ENCODE measurements around the gene LFNG. TPM values are rescaled to one million over a fixed set of nuclear protein-coding genes. Genes with fewer than 3 reads are reported as not detected.

LFNG gene
- total RNA-seq, 1 donor from 2014 or later: 58.0 TPM

GRCh38 chr7:2497500-2498336 lies 21.9 kb upstream of the LFNG start:
- Mint-ChIP-seq H3K36me3 (no peaks in the 10 kb centered on the region), H3K4me3 (peak overlapping the region; percentile 69), H3K27me3 (ENCODE audit: insufficient read depth, low read depth) (peaks cover 21% of the 10 kb centered on the region), H3K4me1 (peaks cover 64% of the 10 kb centered on the region), H3K9me3 (no peaks in the 10 kb centered on the region), H3K27ac (peak overlapping the region; percentile 94)
- Histone ChIP-seq H3K79me2 (ENCODE audit: low read depth) (no peaks in the 10 kb centered on the region), H3K27me3 (no peaks in the 10 kb centered on the region), H3K4me3 (no peak overlapping the region), H3K4me2 (peak overlapping the region; percentile 64), H2AFZ (replicated peaks) (no peak overlapping the region), H3K9ac (no peak overlapping the region), H3K36me3 (no peaks in the 10 kb centered on the region), H3F3A (ENCODE audit: low read depth) (peaks cover 64% of the 10 kb centered on the region), H3K4me1 (peaks cover 81% of the 10 kb centered on the region), H3K27ac (peak overlapping the region; percentile 94), H3K9me3 (ENCODE audit: low read depth) (no peaks in the 10 kb centered on the region), H4K20me1 (ENCODE audit: low read depth) (no peaks in the 10 kb centered on the region)
- peak; percentile 78 for DNase-seq (ENCODE audit: low spot score)
- TF ChIP-seq, protein P1, sequence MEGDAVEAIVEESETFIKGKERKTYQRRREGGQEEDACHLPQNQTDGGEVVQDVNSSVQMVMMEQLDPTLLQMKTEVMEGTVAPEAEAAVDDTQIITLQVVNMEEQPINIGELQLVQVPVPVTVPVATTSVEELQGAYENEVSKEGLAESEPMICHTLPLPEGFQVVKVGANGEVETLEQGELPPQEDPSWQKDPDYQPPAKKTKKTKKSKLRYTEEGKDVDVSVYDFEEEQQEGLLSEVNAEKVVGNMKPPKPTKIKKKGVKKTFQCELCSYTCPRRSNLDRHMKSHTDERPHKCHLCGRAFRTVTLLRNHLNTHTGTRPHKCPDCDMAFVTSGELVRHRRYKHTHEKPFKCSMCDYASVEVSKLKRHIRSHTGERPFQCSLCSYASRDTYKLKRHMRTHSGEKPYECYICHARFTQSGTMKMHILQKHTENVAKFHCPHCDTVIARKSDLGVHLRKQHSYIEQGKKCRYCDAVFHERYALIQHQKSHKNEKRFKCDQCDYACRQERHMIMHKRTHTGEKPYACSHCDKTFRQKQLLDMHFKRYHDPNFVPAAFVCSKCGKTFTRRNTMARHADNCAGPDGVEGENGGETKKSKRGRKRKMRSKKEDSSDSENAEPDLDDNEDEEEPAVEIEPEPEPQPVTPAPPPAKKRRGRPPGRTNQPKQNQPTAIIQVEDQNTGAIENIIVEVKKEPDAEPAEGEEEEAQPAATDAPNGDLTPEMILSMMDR (IDR thresholded peaks at IDR 0.05): no peak
- TF ChIP-seq EZH2 (IDR thresholded peaks at IDR 0.05) (no peak), EZH2phosphoT487 (IDR thresholded peaks at IDR 0.05) (no peak)

GRCh38 chr7:2498708-2499107 lies 20.9 kb upstream of the LFNG start:
- Mint-ChIP-seq H3K27ac (peak overlapping the region; percentile 96), H3K4me1 (peaks cover 68% of the 10 kb centered on the region), H3K4me3 (peak overlapping the region; percentile 52), H3K36me3 (no peaks in the 10 kb centered on the region), H3K9me3 (no peaks in the 10 kb centered on the region), H3K27me3 (ENCODE audit: insufficient read depth, low read depth) (peaks cover 24% of the 10 kb centered on the region)
- H4K20me1 ChIP-seq (ENCODE audit: low read depth): no peaks in the 10 kb centered on the region
- peaks cover 72% of the 10 kb centered on the region for H3K4me1 ChIP-seq
- H3K4me3 ChIP-seq: no peak overlapping the region
- no peak overlapping the region for H3K9ac ChIP-seq
- H3K79me2 ChIP-seq (ENCODE audit: low read depth): no peaks in the 10 kb centered on the region
- H3K27me3 ChIP-seq: no peaks in the 10 kb centered on the region
- TF ChIP-seq, protein P1 (IDR thresholded peaks at IDR 0.05): no peak
- TF ChIP-seq EZH2 (IDR thresholded peaks at IDR 0.05) (no peak), EZH2phosphoT487 (IDR thresholded peaks at IDR 0.05) (no peak)
- no peaks in the 10 kb centered on the region for H3K9me3 ChIP-seq (ENCODE audit: low read depth)
- H3K27ac ChIP-seq: peak overlapping the region; percentile 94
- no peaks in the 10 kb centered on the region for H3K36me3 ChIP-seq
- peak overlapping the region; percentile 64 for H3K4me2 ChIP-seq
- H2AFZ ChIP-seq (replicated peaks): no peak overlapping the region
- peaks cover 64% of the 10 kb centered on the region for H3F3A ChIP-seq (ENCODE audit: low read depth)
- peak; percentile 66 for DNase-seq (ENCODE audit: low spot score)

DNA sequence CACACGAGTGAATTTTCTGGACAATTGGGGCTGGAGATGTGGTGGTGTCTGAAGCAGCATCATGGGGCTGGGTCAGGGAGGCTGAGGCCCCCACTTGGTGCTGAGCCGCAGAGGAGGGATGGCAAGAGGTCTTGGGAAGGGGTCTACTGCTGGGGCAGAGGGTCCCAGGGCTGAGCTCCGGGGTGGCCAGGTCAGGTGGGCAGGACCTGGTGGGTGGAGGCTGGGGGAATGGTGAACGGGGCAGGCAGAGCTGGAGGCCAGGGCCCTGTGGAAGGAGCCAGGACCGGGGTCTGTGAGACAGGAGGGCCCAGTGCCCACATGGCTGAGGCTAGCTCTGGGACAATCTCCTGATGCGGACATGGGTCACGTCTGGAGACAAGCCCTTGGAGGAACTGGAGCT lies 20.4 kb upstream of the LFNG start:
- no peak overlapping the region for H3K4me3 ChIP-seq
- peaks cover 72% of the 10 kb centered on the region for H3K4me1 Mint-ChIP-seq
- peak overlapping the region; percentile 64 for H3K4me2 ChIP-seq
- H3K9me3 Mint-ChIP-seq: no peaks in the 10 kb centered on the region
- no peaks in the 10 kb centered on the region for H3K36me3 Mint-ChIP-seq
- H3K27me3 ChIP-seq: no peaks in the 10 kb centered on the region
- H3K79me2 ChIP-seq (ENCODE audit: low read depth): no peaks in the 10 kb centered on the region
- peak overlapping the region; percentile 52 for H3K4me3 Mint-ChIP-seq
- H3K4me1 ChIP-seq: peaks cover 71% of the 10 kb centered on the region
- TF ChIP-seq EZH2 (IDR thresholded peaks at IDR 0.05) (no peak), EZH2phosphoT487 (IDR thresholded peaks at IDR 0.05) (no peak)
- TF ChIP-seq, protein P1 (IDR thresholded peaks at IDR 0.05): no peak
- no peaks in the 10 kb centered on the region for H4K20me1 ChIP-seq (ENCODE audit: low read depth)
- H3K27me3 Mint-ChIP-seq (ENCODE audit: insufficient read depth, low read depth): peaks cover 24% of the 10 kb centered on the region
- no peaks in the 10 kb centered on the region for H3K36me3 ChIP-seq
- peaks cover 64% of the 10 kb centered on the region for H3F3A ChIP-seq (ENCODE audit: low read depth)
- H3K9ac ChIP-seq: no peak overlapping the region
- no peaks in the 10 kb centered on the region for H3K9me3 ChIP-seq (ENCODE audit: low read depth)
- H3K27ac Mint-ChIP-seq: peak overlapping the region; percentile 96
- H2AFZ ChIP-seq (replicated peaks): no peak overlapping the region
- DNase-seq (ENCODE audit: low spot score): no peak
- H3K27ac ChIP-seq: peak overlapping the region; percentile 94

Measured in neural progenitor cell (in vitro differentiated cells).